DMS 273 (cell line): Measurements from ENCODE around the gene KLF15.

Source experiments
- DNase-seq: peaks from one replicate; lab custom pipeline; 2025; ENCODE audit not compliant: unreplicated experiment; lab: John Stamatoyannopoulos, UW

KLF15 gene

GRCh38 chr3:126326629-126327028 is 30.6 kb downstream of the KLF15 start:
- no peak for DNase-seq

- DNase-seq: no peak
Observed at GRCh38 chr3:126322181-126322967, 34.8 kb downstream of the KLF15 start.

GRCh38 chr3:126321490-126321889 is 35.7 kb downstream of the KLF15 start:
- no peak for DNase-seq

GRCh38 chr3:126320517-126321293 is 36.5 kb downstream of the KLF15 start:
- DNase-seq: no peak

GRCh38 chr3:126319701-126320295 is 37.4 kb downstream of the KLF15 start:
- DNase-seq: no peak

- no peak for DNase-seq
Observed at GRCh38 chr3:126317029-126317996, 39.9 kb downstream of the KLF15 start.

- no peak for DNase-seq
Observed at GRCh38 chr3:126316501-126316939, 40.7 kb downstream of the KLF15 start.

- DNase-seq: no peak
Observed at GRCh38 chr3:126316031-126316461, 41.2 kb downstream of the KLF15 start.

- no peak for DNase-seq
Observed at GRCh38 chr3:126314790-126315658, 42.2 kb downstream of the KLF15 start.

GRCh38 chr3:126314305-126314789 is 42.9 kb downstream of the KLF15 start:
- no peak for DNase-seq

- peak; percentile 44 for DNase-seq
Observed at GRCh38 chr3:126313580-126314304, 43.5 kb downstream of the KLF15 start.

GRCh38 chr3:126313166-126313565 is 44.0 kb downstream of the KLF15 start:
- DNase-seq: no peak

GRCh38 chr3:126312341-126312740 is 44.9 kb downstream of the KLF15 start:
- DNase-seq: no peak

GRCh38 chr3:126311338-126311978 is 45.8 kb downstream of the KLF15 start:
- no peak for DNase-seq

- DNase-seq: no peak
Observed at GRCh38 chr3:126310816-126311215, 46.4 kb downstream of the KLF15 start.

GRCh38 chr3:126309861-126310655 is 47.1 kb downstream of the KLF15 start:
- no peak for DNase-seq

- no peak for DNase-seq
Observed at GRCh38 chr3:126309165-126309564, 48.0 kb downstream of the KLF15 start.
